Germinal center (tissue), 1 donor: ENCODE measurements around the gene SHTN1.

ENCODE experiments used
- DNase-seq: peaks from one replicate; pipeline ENCODE4 v3.0.0; 2012; ENCODE audit warnings: mixed read lengths, low spot score

Gene SHTN1

DNA sequence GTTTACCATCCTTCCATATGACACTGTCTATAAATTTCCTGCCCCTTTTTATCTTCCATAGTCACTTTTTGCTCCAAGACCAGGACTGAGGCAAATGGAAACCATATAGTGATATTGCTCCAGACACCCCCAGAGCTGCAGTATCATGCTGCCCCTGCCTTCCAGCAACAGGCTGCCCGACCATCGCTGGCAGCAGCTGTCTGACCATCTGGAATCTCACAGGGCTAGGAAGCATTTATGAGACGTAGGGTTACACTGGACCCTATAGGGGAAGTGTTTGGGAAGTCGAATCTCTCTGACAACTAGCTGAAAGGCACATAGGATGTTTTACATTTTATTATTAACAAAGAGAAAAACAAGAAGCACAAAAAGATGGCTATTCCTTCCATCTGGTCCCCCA is 136.3 kb downstream of the SHTN1 start:
- DNase-seq: no peak

DNA sequence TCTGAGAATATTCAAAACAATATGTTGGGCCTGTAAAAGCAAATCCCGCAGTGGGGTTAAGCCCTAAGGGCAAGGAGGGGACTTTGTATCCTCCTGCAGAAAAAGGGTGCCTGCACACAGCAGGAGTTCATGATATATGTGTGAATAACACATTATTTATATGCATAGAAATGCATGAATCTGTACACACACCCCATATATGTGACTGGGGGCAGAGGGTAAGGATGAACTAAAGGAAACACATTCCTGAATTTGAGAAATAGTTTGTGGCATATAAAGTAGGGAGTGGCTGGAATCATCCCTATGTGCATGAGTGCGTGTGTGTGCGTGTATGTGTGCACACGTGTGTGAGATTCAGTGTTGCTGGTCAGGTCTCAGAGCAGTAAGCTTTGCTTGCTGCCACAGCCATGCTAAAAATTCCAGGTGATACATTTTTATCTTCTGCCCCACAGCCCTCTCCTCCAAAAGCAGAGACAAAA is 136.8 kb downstream of the SHTN1 start:
- DNase-seq: no peak

DNA sequence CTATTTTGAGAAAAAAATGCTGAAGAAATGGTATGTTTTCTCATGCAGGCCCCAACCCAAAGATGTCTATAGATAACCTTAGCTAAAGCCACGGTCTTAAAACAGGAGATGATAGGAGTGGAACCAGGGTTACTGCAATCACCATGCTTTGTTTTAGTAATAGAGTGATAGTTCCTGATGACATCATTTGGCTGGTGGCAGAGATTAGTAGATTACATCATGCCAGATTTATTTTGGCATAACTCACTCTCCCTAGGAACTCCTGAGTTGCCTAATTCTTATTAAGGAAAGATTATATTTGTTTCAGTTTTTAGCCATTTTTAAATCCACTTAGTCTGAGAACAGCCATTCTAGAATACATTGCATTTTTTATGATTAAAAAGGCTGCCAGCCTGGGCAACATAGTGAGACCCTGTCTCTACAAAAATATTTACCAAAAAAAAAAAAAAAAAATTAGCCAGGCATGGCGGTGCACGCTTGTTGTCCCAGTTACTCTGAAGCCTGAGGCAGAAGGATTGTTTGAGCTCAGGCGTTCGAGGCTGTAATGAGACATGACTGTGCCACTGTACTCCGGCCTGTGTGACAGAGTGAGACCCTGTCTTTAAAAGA is 137.9 kb downstream of the SHTN1 start:
- DNase-seq: no peak

DNA sequence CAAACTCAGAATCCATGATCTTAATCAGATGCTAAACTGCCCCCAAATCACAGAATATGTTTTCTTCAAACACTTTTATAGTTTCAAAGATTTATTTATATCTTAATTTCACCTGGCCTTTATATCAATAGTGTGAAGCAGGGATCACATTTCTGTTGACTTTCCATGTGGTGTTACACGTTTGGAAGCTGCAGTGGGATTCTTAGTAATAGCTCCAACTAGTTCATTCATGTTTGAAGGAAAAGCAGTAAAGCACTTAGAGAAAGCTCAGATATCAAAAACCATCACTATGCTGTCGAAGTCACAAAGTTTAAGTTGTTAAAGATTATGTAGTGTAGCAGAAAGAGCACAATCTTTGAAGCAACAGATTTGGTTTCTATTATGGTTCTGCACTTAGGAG is 138.9 kb downstream of the SHTN1 start:
- no peak for DNase-seq

DNA sequence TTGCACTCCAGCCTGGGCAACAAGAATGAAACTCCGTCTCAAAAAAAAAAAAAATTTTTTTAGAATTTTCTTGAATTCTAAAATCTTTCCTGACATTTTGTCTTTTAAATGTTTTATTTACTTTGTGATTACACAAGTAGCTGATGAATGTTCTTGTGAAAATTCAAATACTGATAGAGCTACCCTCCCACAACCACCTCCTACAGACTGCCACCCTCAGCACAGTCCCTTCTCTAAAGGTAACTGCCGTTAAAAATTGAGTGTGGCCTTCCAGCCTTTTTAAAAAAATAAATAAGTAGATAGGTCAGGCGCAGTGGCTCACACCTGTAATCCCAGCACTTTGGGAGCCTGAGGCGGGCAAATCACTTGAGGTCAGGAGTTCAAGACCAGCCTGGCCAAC is 140.6 kb downstream of the SHTN1 start:
- no peak for DNase-seq

DNA sequence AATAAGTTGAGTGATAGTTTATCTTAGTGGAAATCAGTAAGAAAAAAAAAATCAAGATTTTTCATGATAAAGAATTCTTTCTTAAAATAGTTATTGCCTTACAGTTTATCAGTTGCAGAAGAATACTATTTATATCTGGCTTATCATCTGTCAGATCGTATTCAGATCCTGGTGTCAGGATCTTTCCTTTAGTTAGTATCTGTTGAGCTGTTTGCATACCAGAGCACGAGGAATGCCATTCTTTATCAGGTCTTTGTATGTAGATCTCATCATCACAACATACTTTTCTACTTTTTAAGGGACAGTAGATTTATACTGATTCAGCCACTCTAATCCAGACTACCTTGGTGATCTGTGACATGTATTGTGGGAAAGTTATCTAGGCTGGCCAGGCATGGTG is 143.2 kb downstream of the SHTN1 start:
- DNase-seq: no peak

DNA sequence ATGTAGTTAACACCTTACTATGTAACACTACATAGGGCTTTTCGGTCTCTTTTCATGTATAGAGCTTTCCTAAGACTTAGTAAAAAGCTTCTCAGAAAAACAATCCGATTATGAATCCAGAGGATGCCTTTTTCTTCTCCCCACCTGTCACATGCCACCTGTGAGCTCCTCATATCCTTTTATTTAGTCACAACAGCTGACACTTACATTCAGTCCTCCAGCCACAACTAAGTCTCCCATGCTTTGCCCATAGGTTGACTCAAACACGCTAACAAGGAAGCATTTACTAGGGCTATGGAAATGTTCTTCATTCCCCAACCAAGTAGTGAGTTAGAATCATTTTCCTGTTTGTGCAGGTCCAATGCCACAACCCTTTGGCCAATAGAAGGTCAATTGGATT is 147.8 kb downstream of the SHTN1 start:
- no peak for DNase-seq

DNA sequence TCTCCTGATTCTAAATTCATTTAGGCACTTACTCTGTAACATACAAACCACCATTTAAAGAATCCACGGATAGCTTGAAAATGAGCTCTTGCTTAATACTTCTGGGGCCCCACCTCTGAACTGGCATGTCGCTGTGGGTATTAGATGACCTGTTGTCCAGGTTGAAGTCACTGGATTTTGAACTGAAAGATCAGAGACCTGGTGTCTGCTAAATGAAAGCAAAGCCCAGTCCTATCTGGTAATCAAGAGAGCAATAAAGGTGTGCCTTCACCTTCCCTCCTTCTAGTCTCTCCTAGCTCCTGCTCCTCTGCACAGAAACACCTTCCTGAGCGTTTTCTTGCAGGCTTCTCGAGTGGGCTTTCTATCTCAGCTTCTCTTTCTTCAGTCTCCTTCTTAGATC is 151.3 kb downstream of the SHTN1 start:
- DNase-seq: no peak

DNA sequence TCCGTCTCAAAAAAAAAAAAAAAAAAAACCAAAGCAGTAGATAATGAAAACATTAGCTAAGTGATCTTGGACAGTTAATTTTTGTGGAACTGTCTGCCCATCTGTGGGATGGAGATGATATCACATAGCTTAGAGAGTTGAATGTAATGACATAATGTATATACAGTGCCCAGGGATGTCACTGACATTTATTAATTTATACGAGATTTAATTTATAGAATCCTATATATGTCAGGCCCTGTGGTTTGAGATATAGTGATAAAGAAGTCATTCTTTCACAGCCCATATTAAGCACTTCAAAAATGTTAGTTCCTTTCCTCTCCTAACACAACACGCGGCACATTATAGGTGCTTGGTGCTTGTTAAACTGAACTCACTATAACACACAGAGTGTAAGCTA is 151.7 kb downstream of the SHTN1 start:
- no peak for DNase-seq

DNA sequence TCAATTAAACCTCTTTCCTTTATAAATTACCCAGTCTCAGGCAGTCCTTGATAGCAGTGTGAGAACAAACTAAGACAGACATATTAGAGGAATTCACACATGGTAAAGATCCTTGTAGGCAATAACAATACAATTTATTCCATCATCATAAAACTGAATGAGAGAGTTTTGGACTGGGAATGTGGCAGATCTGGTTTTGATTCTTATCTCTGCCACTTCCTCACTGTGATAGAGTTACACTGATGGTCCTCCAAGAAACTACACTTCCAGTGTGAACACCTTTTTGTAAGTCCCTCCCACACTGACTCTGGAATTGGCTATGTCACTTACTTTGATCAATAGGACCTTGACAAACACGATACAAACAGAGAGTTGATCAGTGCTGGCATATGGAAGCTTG is 152.7 kb downstream of the SHTN1 start:
- no peak for DNase-seq

DNA sequence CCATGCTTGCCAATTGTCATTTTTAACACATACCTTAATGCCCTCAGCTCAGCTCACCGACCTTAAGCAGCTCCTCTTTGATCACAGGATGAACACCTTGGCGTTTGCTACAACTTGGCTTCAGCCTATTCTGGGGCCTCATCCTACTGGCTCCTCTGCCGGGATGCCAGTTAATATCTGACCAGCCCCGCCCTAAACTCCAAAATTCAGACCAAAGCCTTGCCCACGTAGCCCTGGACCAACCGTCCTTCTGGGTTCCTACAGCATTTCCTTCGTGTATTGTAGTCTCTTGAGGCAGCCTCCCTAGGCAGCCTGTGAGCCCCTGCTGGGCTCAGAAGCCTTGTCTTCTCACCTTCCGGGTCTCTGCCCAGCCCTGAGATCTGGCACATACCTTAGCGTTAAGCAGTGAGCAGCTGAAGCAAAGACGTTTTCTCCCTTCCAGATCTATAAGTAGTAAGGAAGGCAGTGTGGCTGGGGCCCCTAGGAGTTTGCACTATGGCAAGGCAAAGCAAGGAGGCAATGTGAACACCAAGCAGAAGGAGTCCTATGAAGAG is 154.9 kb downstream of the SHTN1 start:
- DNase-seq: no peak

DNA sequence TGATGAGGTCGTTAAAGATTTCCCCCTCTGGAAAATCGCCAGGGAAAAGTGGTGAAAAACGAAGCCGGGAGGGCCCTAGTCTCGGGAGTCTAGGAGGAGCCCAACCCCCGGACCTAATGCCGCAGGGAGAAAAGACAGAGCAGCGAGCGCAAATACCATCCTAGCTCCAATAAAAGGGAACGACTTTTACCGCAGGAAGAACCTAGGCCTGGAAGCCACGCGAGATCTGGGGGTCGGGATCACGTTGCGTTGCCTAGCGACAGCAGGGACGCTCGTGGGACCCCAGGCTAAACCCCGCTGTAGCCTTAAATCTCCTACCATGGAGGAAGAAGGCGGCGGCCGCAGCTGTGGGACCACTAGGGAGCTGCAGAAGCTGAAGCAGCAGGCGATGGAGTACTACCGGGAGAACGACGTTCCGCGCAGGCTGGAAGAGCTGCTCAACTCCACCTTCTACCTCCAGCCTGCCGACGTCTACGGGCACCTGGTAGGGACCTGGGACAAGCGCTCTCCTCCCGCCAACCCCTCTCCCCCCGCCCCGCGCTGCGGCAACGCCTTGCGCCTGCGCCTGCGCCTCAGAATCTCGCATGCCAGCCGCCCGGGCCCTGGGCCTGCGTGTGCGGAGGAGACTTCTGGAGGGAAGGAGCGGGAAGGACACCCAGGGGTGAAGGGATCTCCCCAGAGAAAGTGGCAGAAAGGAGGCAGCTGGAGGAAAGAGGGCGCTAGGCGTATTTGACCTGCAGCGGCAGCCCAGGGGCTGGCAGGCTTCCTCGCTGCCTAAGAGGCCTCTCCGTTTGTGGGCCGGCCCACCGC is 155.5 kb downstream of the SHTN1 start, which contains the start of gene ENO4:
TSS of gene ENO4 (plus strand) at position 252 of the 810 bp plus-strand sequence. CDS start at position 320, 68 bp downstream.
- DNase-seq: peak; percentile 79

DNA sequence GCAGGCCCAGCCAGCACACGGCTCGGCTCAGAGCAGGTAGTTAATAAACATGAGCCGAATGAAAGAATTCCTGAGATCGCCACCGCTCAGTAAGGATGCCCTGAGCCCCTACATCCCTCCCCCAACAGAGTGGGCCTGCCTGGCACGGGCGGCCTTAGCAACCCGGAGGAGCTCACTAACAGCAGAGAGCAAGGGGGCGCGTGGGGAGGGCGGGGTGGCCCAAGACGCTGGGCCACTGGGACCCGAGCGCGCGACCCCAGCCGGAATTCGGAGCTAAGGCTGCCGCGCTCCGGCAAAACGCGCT is 156.1 kb downstream of the SHTN1 start:
- DNase-seq: peak; percentile 42

DNA sequence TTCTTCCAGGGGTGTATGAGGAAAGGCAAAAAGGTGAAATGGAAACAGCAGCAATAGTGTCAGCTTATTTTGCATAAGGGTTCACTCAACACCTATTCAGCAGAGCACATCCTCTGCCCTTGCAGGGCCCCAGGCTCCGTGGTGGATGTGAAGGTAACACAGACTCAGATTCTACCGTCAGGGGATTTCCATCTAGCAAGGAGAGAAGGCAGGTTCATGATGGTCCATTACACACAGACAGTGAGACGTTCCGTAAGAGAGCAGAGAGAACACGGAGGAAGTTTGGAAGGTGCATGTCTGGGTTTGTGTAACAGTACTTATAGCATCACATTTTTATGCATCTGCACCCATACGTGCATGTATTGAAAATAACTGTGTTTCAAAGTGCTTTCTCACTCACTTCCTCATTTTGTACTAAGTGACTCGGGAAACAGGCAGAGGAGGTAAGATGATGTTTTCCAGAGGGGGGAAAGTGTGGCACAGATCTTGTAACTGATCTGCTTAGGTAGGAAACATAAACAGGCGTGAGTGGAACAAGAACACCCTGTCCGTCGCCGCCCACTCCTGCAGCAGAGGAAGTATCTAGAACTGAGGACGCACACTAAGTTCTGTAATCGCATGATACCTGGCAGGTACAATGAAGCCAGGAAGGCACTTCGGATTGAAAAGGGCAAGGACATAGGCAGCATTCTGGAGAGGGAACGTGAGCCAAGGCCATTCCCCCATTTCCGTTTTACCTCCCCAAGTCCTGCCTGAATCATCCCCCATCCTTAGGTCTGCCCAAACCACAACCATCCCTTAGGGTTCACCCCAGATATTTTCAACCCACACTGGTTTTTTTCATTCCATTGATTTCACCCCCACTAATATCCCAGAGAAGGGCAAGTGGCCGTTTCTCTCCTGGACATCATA is 156.7 kb downstream of the SHTN1 start:
- DNase-seq: peak; percentile 71

DNA sequence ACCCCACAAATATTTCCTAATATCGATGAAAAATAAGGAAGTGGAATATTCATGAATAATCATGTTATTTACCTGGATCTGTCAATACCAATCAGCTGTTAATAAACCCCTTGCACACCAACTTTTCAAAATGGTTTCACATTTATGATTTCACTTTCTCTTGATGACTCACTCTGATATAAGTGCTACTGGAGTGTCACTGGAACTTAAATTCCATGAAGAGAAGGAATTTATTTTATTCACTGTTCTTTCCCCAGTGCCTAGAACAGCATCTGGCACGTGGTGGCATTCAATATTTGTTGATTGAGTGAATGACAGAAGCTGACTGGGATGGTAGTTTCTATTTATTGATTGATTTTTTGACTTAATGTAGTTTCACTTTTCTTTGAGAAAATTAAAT is 159.2 kb downstream of the SHTN1 start:
- no peak for DNase-seq

DNA sequence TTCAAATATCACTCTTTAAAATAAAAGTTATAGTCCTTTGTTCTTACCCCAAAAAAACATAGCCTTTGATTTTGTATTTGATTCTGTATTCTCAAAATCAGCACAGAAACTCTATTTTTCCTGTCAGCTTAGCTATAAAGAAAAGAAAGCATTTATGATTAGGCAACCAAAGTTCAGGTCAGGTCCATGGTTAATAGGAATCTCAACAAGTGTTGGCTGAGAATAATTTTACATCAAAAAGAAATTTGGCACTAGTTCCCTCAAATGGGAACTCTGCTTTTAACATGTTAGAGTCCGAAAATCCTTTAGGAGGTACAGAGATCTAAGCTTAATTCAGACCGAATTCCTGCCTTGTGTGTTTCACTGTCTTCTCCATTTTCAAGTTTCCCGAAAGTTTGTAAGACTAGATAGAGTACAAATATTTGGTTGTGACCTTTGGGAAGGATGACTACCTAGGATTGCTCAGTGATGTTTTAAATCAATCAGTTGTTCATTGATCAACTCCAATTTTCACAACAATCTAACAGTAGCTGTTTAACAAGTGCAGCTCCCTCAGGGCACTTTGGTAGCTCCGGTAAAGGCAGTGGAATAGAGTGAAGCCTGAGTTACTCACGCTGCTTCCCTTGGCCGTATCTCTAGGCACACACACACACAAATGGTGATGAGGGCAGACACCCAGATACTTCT is 164.5 kb downstream of the SHTN1 start:
- DNase-seq: no peak

DNA sequence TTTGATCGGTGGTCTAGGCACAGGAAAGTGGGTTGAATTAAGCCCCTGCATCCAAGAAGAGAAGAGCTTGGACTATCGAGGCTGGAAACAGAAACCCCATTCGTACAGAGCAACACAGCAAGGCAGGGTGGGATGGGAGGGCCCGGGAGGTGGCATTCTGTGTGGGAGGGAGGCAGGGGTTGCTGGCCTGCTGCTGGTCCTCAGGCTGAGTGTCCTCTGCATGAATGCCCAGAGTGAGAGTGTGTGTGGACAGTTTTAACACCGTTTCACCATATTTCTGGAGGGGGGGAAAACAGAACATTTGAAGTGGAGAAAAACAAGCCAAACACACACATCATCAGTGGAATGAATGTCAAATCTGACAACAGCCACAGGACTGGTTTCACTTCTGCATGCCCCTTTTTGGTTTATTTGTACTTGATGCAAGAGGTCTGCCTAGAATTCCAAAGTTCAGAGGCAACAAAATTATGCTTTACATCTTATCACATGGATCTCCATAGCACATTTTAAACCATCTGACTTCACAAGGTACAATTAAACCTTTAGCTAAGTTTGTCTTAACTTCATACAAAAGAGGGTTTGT is 166.8 kb downstream of the SHTN1 start:
- DNase-seq: peak; percentile 33

DNA sequence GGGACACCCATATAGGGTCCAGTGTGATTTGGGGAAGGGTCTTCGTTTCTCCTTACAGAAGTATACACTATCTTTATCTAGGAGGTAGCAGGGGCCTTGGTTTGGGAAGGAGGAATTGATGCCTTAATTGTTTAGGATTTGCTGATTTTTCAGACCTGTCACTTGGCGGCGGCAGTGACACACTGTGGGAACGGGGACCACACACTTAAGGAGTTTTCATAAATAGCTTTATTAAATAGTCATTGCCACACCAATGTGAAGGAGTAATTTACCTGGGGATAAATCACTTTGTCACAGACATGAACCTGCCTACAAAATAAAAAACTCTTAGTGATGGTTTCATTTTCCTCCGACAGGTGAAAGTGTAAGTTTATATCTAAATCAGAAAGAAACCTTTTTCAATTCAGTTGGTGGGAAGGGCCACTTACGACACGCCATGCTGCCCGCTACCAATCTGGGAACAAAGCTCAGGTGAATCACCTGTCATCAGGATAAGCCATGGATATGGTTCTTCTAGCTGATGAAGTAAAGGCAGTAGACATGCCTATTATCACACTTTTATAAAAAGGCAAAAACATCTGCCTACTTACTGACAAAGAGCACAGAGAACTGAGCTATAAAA is 168.0 kb downstream of the SHTN1 start:
- DNase-seq: no peak

DNA sequence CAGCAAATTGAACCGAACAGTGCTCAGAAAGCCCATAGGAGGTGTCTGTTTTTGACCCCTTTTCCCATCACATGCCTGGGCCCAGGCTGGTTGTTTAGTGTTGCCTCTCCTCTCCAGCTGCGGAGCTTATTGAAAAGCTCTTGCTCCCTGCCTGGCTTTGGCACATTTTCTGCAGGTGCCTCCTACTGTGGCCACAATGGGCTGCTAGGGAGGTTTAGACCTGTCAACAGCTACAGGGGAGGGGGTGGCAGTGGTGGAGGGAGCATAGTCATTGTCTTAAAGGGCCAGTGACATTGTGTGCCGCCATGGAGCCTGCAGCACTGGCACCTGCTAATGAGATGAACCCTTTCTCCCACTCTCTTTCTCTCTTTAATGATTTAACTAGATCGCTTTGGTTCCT is 168.9 kb downstream of the SHTN1 start:
- DNase-seq: no peak

DNA sequence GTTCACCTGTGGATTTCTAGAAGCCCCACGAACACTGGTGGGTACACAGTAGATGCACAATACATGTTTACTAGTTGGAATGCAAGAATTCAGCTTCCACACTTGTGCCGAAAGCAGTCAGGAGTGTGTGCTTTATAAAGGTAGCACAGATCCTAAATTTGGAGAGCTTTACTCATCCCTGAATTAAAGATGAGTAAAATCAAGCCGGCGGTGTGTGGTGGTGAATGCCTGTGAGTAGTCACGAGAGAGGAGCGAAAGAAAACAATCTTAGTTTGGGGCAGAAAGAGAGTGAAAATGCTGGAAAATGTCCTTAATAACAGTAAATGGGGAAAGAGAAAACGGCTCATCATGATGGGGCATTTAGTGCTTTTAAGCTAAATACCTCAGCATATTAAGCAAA is 169.3 kb downstream of the SHTN1 start:
- no peak for DNase-seq
